HCT116 (cell line): ENCODE measurements around the gene SFTPB. TPM values are rescaled to one million over a fixed set of nuclear protein-coding genes. Genes with fewer than 3 reads are reported as not detected.

Source experiments
- ATAC-seq: fragments of 200-7000 bp; cut with Tn5 transposase; 2 replicates; pipeline ENCODE4 v1.9.1; 2020; ENCODE audit warnings: mild to moderate bottlenecking, moderate library complexity
- BruUV-seq: library from RNA; stranded (reverse); fragments of 400-500 nt; replicated peaks from 2 replicates; lab custom pipeline; 2021; lab: Mats Ljungman, UMichigan
- CTCF ChIA-PET: fragments of 300-600 bp; sonication (Branson Sonifier 250); formaldehyde crosslinking; loops from one replicate; lab custom pipeline; 2021; ENCODE audit warnings: antibody characterized with exemption; lab: Charles Lee
- POLR2A ChIA-PET: fragments of 300-600, 350-600 bp; sonication (Branson Sonifier 250); formaldehyde crosslinking; loops from one replicate; lab custom pipeline; 2021; ENCODE audit warnings: antibody characterized with exemption; lab: Charles Lee
- RAD21 ChIA-PET, 2 experiments: fragments of 300-600 bp; sonication (Branson Sonifier 250); formaldehyde crosslinking; loops; one replicate each; lab custom pipeline; 2023; ENCODE audit warnings: low total read pairs in 2 of 2; ENCODE audit not compliant: uncharacterized antibody in 2 of 2, unreplicated experiment in 2 of 2, low non-redundant PET in 1 of 2; lab: Charles Lee
- DNase-seq: peaks from one replicate; pipeline ENCODE4 v3.0.0-alpha.2; 2010; ENCODE audit warnings: low read depth, low spot score
- H2AFZ ChIP-seq: fragments of 200-600 bp; shearing (Covaris generic), sonication (generic); 2 replicates; pipeline ENCODE4 v1.6.1; 2017; ENCODE audit warnings: low read depth, mixed run types, mixed read lengths, antibody characterized with exemption, low read length; ENCODE audit not compliant: poor library complexity, severe bottlenecking
- H3K27ac ChIP-seq: 2 replicates; pipeline ENCODE4 v1.5.1; 2012; ENCODE audit warnings: low read depth, low read length
- H3K27me3 ChIP-seq: fragments of 200-600 bp; sonication (generic); 2 replicates; pipeline ENCODE4 v1.6.1; 2016; ENCODE audit warnings: mixed run types, low read length, mixed read lengths; ENCODE audit not compliant: insufficient read depth
- H3K36me3 ChIP-seq, 2 experiments: fragments of 200-500 bp in 1 of 2; fragments of 200-600 bp in 1 of 2; sonication (Bioruptor generic) in 1 of 2; sonication (generic) in 1 of 2; 2 replicates each; pipeline versions ENCODE4 v1.5.1 to v1.6.1; 2014 to 2016; ENCODE audit warnings: low read length in 2 of 2, inconsistent platforms in 1 of 2, mixed read lengths in 1 of 2, mixed run types in 1 of 2; ENCODE audit not compliant: insufficient read depth in 2 of 2, control insufficient read depth in 1 of 2
- H3K4me1 ChIP-seq, 2 experiments: fragments of 200-600 bp in 1 of 2; sonication (generic) in 1 of 2; 2 replicates each; pipeline versions ENCODE4 v1.5.1 to v1.6.1; 2012 to 2017; ENCODE audit warnings: low read length in 2 of 2, inconsistent platforms in 1 of 2, mild to moderate bottlenecking in 1 of 2, mixed read lengths in 1 of 2, mixed run types in 1 of 2, moderate library complexity in 1 of 2; ENCODE audit not compliant: insufficient read depth in 2 of 2, control insufficient read depth in 1 of 2
- H3K4me2 ChIP-seq: fragments of 200-600 bp; sonication (generic); 2 replicates; pipeline ENCODE4 v1.6.1; 2017; ENCODE audit warnings: mixed run types, low read length, mixed read lengths
- H3K4me3 ChIP-seq, 2 experiments: fragments of 200-600 bp in 1 of 2; sonication (generic) in 1 of 2; replicated peaks in 1 of 2; 2 replicates each; pipeline ENCODE4 v1.5.1; 2011 to 2016; ENCODE audit warnings: low read length in 2 of 2, control low read depth in 1 of 2, low read depth in 1 of 2, mild to moderate bottlenecking in 1 of 2, mixed read lengths in 1 of 2, mixed run types in 1 of 2
- H3K79me2 ChIP-seq: fragments of 200-600 bp; sonication (generic); 2 replicates; pipeline ENCODE4 v1.6.1; 2017; ENCODE audit warnings: mild to moderate bottlenecking, mixed run types, low read length, moderate library complexity, mixed read lengths; ENCODE audit not compliant: insufficient read depth
- H3K9ac ChIP-seq: fragments of 200-600 bp; sonication (generic); 2 replicates; pipeline ENCODE4 v1.6.1; 2016; ENCODE audit warnings: low read length, mixed read lengths
- H3K9me2 ChIP-seq: fragments of 200-600 bp; sonication (generic), shearing (Covaris generic); 2 replicates; pipeline ENCODE4 v1.6.1; 2017; ENCODE audit warnings: mixed run types, mild to moderate bottlenecking, moderate library complexity; ENCODE audit not compliant: insufficient read depth
- H3K9me3 ChIP-seq, 2 experiments: fragments of 200-500 bp in 1 of 2; fragments of 200-600 bp in 1 of 2; sonication (Bioruptor generic) in 1 of 2; sonication (generic) in 1 of 2; 2 replicates each; pipeline ENCODE4 v1.6.1; 2014 to 2017; ENCODE audit warnings: low read length in 2 of 2, mixed read lengths in 2 of 2, inconsistent platforms in 1 of 2, low read depth in 1 of 2, mild to moderate bottlenecking in 1 of 2, mixed run types in 1 of 2, moderate library complexity in 1 of 2; ENCODE audit not compliant: control insufficient read depth in 1 of 2, insufficient read depth in 1 of 2
- H4K20me1 ChIP-seq: fragments of 200-600 bp; sonication (generic), shearing (Covaris generic); 2 replicates; pipeline ENCODE4 v1.6.1; 2017; ENCODE audit warnings: mixed run types, mild to moderate bottlenecking, moderate library complexity; ENCODE audit not compliant: insufficient read depth
- EZH2phosphoT487 ChIP-seq: fragments of 200-600 bp; IDR thresholded peaks from 2 replicates; pipeline ENCODE4 v1.6.1; 2018; ENCODE audit warnings: antibody characterized with exemption, borderline replicate concordance
- POLR2AphosphoS5 ChIP-seq: IDR thresholded peaks from 2 replicates; pipeline ENCODE4 v1.6.1; 2011; ENCODE audit warnings: mild to moderate bottlenecking, low read depth, low read length, moderate library complexity
- REST ChIP-seq: IDR thresholded peaks from 2 replicates; pipeline ENCODE4 v1.6.1; 2012; ENCODE audit warnings: low read depth
- SP1 ChIP-seq: IDR thresholded peaks from 2 replicates; pipeline ENCODE4 v1.6.1; 2012; ENCODE audit warnings: low read depth
- SRF ChIP-seq: IDR thresholded peaks from 2 replicates; pipeline ENCODE4 v1.6.1; 2012; ENCODE audit warnings: low read depth
- intact Hi-C: fragments of 100-400 bp; cut with micrococcal nuclease; formaldehyde crosslinking; loops from 2 replicates; pipeline ENCODE4 v1.10.0; 2022
- total RNA-seq: library from RNA; stranded (reverse); gene quantifications from one replicate; pipeline ENCODE4 v1.2.1, GENCODE V29; 2021; ENCODE audit not compliant: unreplicated experiment

SFTPB gene
- total RNA-seq, 1 experiment from 2014 or later, result 13.3 TPM

- Histone ChIP-seq H3K9me3 (no peaks in the 10 kb centered on the region), H3K4me3 (no peak overlapping the region), H3K27ac (no peak overlapping the region), H3K4me1 (peaks cover 9 to 20% of the 10 kb centered on the region in 2 experiments), H4K20me1 (no peaks in the 10 kb centered on the region), H3K27me3 (no peaks in the 10 kb centered on the region), H3K9ac (no peak overlapping the region), H3K9me2 (no peaks in the 10 kb centered on the region), H3K4me2 (no peak overlapping the region), H2AFZ (no peak overlapping the region), H3K79me2 (no peaks in the 10 kb centered on the region), H3K36me3 (no peaks in the 10 kb centered on the region)
- ChIA-PET POLR2A (no interaction called here), CTCF (no interaction called here), RAD21 (no interaction called here)
- no peak for TF ChIP-seq EZH2phosphoT487
- no peak for TF ChIP-seq SP1
- TF ChIP-seq SRF, result no peak
- DNase-seq (no peak), ATAC-seq (no peak)
- no TSS peak for BruUV-seq
- intact Hi-C loops, result no loop called here
Observed at GRCh38 chr2:85690932-85691331, 22.9 kb upstream of the SFTPB start.

DNA sequence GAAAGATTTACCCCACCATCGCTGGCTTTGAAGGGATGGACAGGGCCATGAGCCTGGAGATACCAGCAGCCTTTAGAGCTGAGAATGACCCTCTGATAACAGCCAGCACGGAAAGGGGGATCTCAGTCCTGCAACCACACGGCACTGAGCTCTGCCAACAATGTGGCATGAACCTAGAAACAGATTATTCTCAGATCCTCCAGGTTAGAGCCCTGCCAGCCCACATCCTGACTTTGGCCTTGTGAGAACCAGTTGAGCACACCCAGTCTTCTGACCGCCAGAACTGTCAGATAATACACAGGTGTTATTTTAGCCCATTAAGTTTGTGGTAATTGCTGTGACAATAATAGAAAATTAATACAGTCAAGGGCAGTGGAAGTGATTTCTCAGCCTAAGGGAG, 16.8 kb upstream of the SFTPB start:
- intact Hi-C loops, result no loop called here

More for the DNA sequence above, 16.8 kb upstream of the SFTPB start:
- no peak overlapping the region for H3K4me3 ChIP-seq
- ChIA-PET CTCF (no interaction called here), POLR2A (no interaction called here), RAD21 (no interaction called here)
- no peak overlapping the region for H3K4me2 ChIP-seq
- no peaks in the 10 kb centered on the region for H3K79me2 ChIP-seq
- no peak for DNase-seq
- no peaks in the 10 kb centered on the region for H3K27me3 ChIP-seq
- H3K9ac ChIP-seq, result no peak overlapping the region
- no peaks in the 10 kb centered on the region for H3K36me3 ChIP-seq
- no peaks in the 10 kb centered on the region for H3K9me3 ChIP-seq
- no peak overlapping the region for H2AFZ ChIP-seq
- H3K9me2 ChIP-seq, result no peaks in the 10 kb centered on the region
- BruUV-seq, result no TSS peak
- peaks cover 16 to 33% of the 10 kb centered on the region in 2 experiments for H3K4me1 ChIP-seq
- ATAC-seq, result no peak
- no peak overlapping the region for H3K27ac ChIP-seq
- H4K20me1 ChIP-seq, result no peaks in the 10 kb centered on the region
- TF ChIP-seq POLR2AphosphoS5 (no peak), REST (no peak)
